ENCODE data around the gene HOXC4. TPM values are rescaled to one million over a fixed set of nuclear protein-coding genes. Genes with fewer than 3 reads are reported as not detected.
"Not testable (repeated sequence)": the region's sequence is repeated elsewhere in the genome, so short reads cannot be mapped to it uniquely, and the experiment has no call there.

The HOXC4 gene
- total RNA-seq, 4 donors from 2014 or later = 0.69 to 5.7 (median 2.7) TPM

DNA sequence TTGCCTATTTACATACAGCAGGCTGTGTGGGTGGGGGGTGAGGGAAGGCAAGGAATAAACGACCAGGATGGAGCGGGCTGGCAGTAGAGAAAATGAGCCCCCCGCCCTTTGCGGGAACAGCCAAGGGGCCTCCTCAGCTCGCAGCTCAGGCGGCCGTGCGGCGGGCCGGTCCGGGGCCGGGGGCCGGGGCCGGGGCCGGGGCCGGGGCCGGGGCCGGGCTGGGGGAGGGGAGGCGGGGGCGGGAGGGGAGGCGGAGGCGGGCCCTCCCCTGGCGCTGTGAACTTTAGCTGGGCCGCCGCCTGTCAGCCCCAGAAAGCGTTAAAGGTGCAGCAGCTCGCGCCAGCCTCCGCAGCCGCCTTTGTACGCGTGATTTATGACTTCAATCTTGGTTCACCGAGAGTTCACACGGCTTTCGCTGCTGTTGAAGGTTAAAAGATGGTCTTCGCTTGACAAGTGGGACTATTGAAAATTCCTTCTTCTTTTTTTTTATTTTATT lies 28.8 kb downstream of the HOXC4 start:
- H3K27ac ChIP-seq = peak overlapping the region; percentile 75 to 98 (median 92)
- ATAC-seq = no peak
- peak overlapping the region; percentile 35 to 51 for H3K4me3 ChIP-seq
- no peaks in the 10 kb centered on the region for H3K27me3 ChIP-seq
- no peaks in the 10 kb centered on the region for H3K36me3 ChIP-seq
- 0% methylated on average over 14 of the region's 36 CpGs; no CpG with 5 or more reads in 1 of the 2 donors for WGBS, 2 donors (ENCODE audit: low coverage in 1 of 2)
- H3K4me1 ChIP-seq = peaks cover 0 to 20% (median 0%) of the 10 kb centered on the region in 3 donors
- TF ChIP-seq EP300 (IDR thresholded peaks at IDR 0.05) (no peak), POLR2AphosphoS5 (IDR thresholded peaks at IDR 0.05) (peak; percentile 31)
- no peaks in the 10 kb centered on the region for H3K9me3 ChIP-seq

DNA sequence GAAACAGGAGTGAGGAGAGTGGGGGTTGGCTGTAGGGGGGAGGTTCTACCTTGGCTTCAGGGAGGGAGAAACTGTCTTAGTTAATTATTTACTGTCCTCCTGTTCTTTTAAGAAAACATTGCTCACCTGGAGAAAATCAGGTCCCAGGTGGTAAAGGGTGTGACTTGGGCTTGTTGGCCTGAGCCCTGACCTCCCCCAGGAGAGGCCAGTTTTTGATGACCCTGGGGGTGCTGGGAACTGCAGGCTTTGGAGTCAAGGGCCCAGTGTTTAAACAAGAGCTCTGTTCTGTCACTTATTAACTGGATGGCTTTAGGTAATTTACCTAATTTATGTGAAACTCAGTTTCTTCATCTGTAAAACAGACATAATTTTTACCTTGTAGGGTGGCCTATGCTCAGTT lies 34.4 kb downstream of the HOXC4 start:
- not testable (repeated sequence) for ATAC-seq, H3K27me3 ChIP-seq, H3K27ac ChIP-seq, H3K9me3 ChIP-seq, H3K36me3 ChIP-seq, H3K4me3 ChIP-seq
- H3K4me1 ChIP-seq = peaks cover 0 to 14% (median 3%) of the 10 kb centered on the region in 3 donors

- not testable (repeated sequence) for H3K4me3 ChIP-seq, H3K9me3 ChIP-seq, H3K27me3 ChIP-seq, H3K4me1 ChIP-seq, H3K27ac ChIP-seq, ATAC-seq, H3K36me3 ChIP-seq
- WGBS, 2 donors (ENCODE audit: low coverage in 1 of 2) = 67 to 84% methylated on average over 3 of the region's 6 CpGs
Measured at GRCh38 chr12:54089465-54089864, 35.8 kb downstream of the HOXC4 start.

DNA sequence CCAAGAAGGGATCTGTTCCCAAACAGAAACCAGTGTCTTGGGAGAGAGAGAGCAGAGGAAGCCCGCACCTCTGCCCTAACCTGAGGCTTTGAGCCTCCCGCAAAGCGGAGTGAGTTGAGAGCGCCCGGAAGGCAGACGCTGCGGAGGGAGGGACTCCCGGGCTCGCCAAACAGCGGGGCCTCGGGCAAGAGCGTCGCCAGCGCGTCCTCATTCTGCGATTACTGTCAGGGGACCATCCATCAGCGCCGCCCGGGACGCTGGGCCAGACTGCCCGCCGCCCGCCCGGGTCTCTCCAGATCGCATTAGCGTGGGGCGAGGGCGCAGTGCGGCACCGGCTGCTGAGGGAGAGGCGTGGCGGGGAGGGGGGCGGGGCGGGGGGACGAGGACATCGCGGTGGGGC lies 36.7 kb downstream of the HOXC4 start:
- not testable (repeated sequence) for H3K9me3 ChIP-seq, ATAC-seq, H3K27me3 ChIP-seq, H3K4me1 ChIP-seq, H3K36me3 ChIP-seq
- no CpG with 5 or more reads among the region's 37 CpGs for WGBS, 2 donors (ENCODE audit: low coverage in 1 of 2)
- Histone ChIP-seq H3K27ac (peak overlapping the region in 1 of 4 donors; percentile 45), H3K4me3 (peak overlapping the region; percentile 21 to 49)

DNA sequence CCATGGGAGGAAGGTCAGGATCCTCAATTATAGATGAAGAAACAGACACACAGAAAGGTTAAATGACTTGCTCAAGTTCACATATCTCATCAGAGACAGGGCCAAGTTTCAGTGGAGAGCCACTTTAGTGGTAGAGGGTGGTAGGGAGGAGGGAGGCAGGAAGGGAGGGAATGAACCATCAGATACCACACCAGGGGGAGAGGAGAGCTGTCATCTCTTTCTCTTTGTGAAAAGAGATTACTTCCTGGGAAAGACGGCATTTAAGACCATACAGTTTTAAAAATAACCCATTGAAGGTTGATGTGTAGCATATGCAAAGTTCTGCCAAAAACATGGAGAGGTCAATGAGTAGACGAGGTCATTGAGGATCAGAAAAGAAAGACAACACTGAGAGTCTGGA lies 39.3 kb downstream of the HOXC4 start:
- H3K9me3 ChIP-seq, H3K27ac ChIP-seq, H3K4me1 ChIP-seq, ATAC-seq, H3K4me3 ChIP-seq, H3K36me3 ChIP-seq, H3K27me3 ChIP-seq: not testable (repeated sequence)
- WGBS, 2 donors (ENCODE audit: low coverage in 1 of 2) = 38% methylated on average over 2 of the region's 2 CpGs; no CpG with 5 or more reads in 1 of the 2 donors

DNA sequence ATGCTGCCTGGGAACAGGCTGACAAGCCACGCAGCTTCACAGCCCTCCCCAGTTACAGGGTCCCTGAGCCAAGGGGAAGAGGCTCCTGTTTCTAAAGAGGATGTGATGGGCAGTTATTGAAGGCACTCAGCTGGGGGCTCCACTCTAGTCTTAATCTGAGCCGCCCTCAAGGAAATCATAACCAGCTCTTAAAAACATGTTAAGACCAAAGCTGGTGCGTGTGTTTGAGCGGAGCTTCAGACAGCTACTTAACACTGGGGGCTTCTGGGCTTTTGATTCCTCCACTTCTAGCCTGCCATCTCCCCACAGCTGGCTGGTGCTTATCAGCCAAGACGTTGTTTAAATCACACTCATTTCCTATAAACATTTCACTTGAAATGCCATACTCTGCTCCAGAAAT lies 42.3 kb downstream of the HOXC4 start:
- not testable (repeated sequence) for H3K36me3 ChIP-seq, H3K9me3 ChIP-seq, H3K4me1 ChIP-seq, H3K27me3 ChIP-seq, H3K4me3 ChIP-seq, H3K27ac ChIP-seq, ATAC-seq
- 25 to 30% methylated on average over 3 to 4 of the region's 5 CpGs for WGBS, 2 donors (ENCODE audit: low coverage in 1 of 2)

GRCh38 chr12:54098644-54099043 lies 45.0 kb downstream of the HOXC4 start:
- H3K4me3 ChIP-seq, H3K27me3 ChIP-seq, H3K27ac ChIP-seq, ATAC-seq, H3K9me3 ChIP-seq, H3K4me1 ChIP-seq, H3K36me3 ChIP-seq: not testable (repeated sequence)
- 85 to 100% methylated on average over 1 to 2 of the region's 2 CpGs for WGBS, 2 donors (ENCODE audit: low coverage in 1 of 2)

DNA sequence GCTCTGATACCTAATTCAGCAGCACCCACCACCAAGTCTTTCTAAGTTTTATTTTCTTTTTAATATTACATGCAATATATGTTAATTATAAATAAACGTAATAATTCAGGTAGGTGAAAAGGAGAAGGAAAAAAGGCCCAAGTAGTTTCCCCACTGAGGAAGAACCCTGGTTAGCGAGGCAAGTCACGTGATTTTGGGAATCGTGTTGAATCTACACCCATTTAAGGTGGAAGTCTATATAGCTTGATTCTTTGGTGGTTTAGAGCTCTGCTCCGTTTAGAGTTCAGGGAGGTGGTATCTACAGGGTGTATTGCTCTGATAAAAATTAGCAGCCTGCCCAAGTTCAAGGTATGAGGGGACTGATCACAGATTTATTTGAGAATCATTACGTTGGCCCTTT lies 47.0 kb downstream of the HOXC4 start:
- not testable (repeated sequence) for H3K36me3 ChIP-seq, H3K27ac ChIP-seq
- WGBS, 2 donors (ENCODE audit: low coverage in 1 of 2) = 76 to 85% methylated on average over 5 to 6 of the region's 6 CpGs

DNA sequence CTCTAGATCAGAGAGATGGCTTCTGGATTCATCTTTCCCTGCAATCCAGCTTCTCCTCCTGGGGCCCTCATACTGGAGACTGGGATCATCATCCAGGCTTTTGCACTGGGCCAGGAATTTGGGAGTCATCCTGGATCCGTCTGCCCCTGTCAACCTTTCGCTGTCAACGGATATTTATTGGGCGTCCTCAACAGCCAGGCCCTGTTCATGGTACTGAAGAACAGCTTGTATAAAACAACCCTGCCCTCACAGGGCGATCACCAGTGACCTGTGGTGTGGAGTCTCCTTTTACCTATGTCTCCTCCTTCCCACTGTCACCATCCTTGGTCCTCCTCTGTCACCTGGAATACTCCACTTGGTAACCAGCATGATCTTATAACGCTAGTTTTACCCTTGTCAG lies 48.6 kb downstream of the HOXC4 start:
- H3K27me3 ChIP-seq = peaks cover 14% of the 10 kb centered on the region
- not testable (repeated sequence) for H3K4me3 ChIP-seq, H3K4me1 ChIP-seq, H3K27ac ChIP-seq, ATAC-seq, H3K36me3 ChIP-seq, H3K9me3 ChIP-seq
- 70 to 100% methylated on average over 1 to 4 of the region's 6 CpGs for WGBS, 2 donors (ENCODE audit: low coverage in 1 of 2)

More for the DNA sequence above, 47.0 kb downstream of the HOXC4 start:
- ATAC-seq, H3K4me3 ChIP-seq, H3K4me1 ChIP-seq, H3K27me3 ChIP-seq, H3K9me3 ChIP-seq: not testable (repeated sequence)

- 20% methylated on average over 1 of the region's 1 CpG; no CpG with 5 or more reads in 1 of the 2 donors for WGBS, 2 donors (ENCODE audit: low coverage in 1 of 2)
- ATAC-seq, H3K9me3 ChIP-seq, H3K36me3 ChIP-seq, H3K4me3 ChIP-seq, H3K27ac ChIP-seq, H3K4me1 ChIP-seq: not testable (repeated sequence)
- H3K27me3 ChIP-seq = peaks cover 24% of the 10 kb centered on the region
Measured at GRCh38 chr12:54103827-54104226, 50.2 kb downstream of the HOXC4 start.

Small RNA genes lying within 50 kb of the gene (small RNA-seq; reads per million reads assigned to genes)
- gene HOXC5 = 0 reads per million in 4 donors
- gene MIR615 = 0.49 to 4.3 (median 1.2) reads per million in 4 donors
- gene RF00019 = 0 reads per million in 4 donors

Other genes with a start within 250 kb of the HOXC4 start
- gene HOXC13, start 115.0 kb upstream of the HOXC4 start, total RNA-seq = not detected
- gene HOXC12, start 98.9 kb upstream of the HOXC4 start, total RNA-seq = not detected
- not detected for gene HOXC11, start 80.7 kb upstream of the HOXC4 start, total RNA-seq
- under 1 TPM in 1 of 4 donors, not detected in 3; 0.31 TPM for gene HOTAIR, start 78.9 kb upstream of the HOXC4 start, total RNA-seq
- not detected for gene HOXC10, start 68.7 kb upstream of the HOXC4 start, total RNA-seq
- gene HOXC9, start 53.7 kb upstream of the HOXC4 start, total RNA-seq = not detected
- gene HOXC8, start 44.9 kb upstream of the HOXC4 start, total RNA-seq = under 1 TPM in 2 of 4 donors, not detected in 2; 0.15 to 0.40 TPM
- gene HOXC6, start 25.4 kb upstream of the HOXC4 start, total RNA-seq = under 1 TPM in 1 of 4 donors, not detected in 3; 0.50 TPM
- gene HOXC5, start 20.8 kb upstream of the HOXC4 start, total RNA-seq = 1 to 10 TPM in 2 of 4 donors, under 1 TPM in 1, not detected in 1; 0.31 to 3.3 (median 1.3) TPM
- 10 to 100 TPM; 25.3 to 35.8 (median 31.9) TPM for gene SMUG1, start 135.2 kb downstream of the HOXC4 start, total RNA-seq
- gene CBX5, start 226.3 kb downstream of the HOXC4 start, total RNA-seq = 10 to 100 TPM; 32.5 to 62.4 (median 49.3) TPM
- 100 to 1,000 TPM; 250 to 459 (median 349) TPM for gene HNRNPA1, start 226.9 kb downstream of the HOXC4 start, total RNA-seq
- 1 to 10 TPM in 1 of 4 donors, under 1 TPM in 2, not detected in 1; 0.37 to 1.6 (median 0.77) TPM for gene NFE2, start 247.2 kb downstream of the HOXC4 start, total RNA-seq